ENCODE measurements around the gene PTPRB.

The PTPRB gene

GRCh38 chr12:70645494-70646317, 8.5 kb upstream of the PTPRB start:
- Histone ChIP-seq H3F3A (ENCODE audit: insufficient read depth) (no peaks in the 10 kb centered on the region), H3K9me2 (replicated peaks; ENCODE audit: insufficient read depth, low read length) (no peaks in the 10 kb centered on the region), H3K4me2 (ENCODE audit: low read depth, low read length, poor library complexity, severe bottlenecking) (no peak overlapping the region), H3K27ac (ENCODE audit: low read depth, low read length) (no peak overlapping the region), H2AFZ (ENCODE audit: low read depth, low read length, severe bottlenecking) (no peak overlapping the region), H3K9me3 (ENCODE audit: insufficient read depth, low read length) (no peaks in the 10 kb centered on the region), H3K36me3 (ENCODE audit: low read length) (no peaks in the 10 kb centered on the region), H4K20me1 (ENCODE audit: low read depth, low read length) (no peaks in the 10 kb centered on the region), H3K79me2 (ENCODE audit: insufficient read depth, low read length) (no peaks in the 10 kb centered on the region), H3K27me3 (ENCODE audit: low read length) (no peaks in the 10 kb centered on the region), H3K4me3 (ENCODE audit: insufficient read depth, low read length, poor library complexity, severe bottlenecking) (no peak overlapping the region), H3K9ac (ENCODE audit: low read length) (no peak overlapping the region)
- no peak for TF ChIP-seq CTCF (IDR thresholded peaks at IDR 0.05; ENCODE audit: insufficient read depth, low read length, poor library complexity, severe bottlenecking)
- no peak for TF ChIP-seq EZH2phosphoT487 (conservative IDR thresholded peaks at IDR 0.05; ENCODE audit: low read length)

- H3K27ac ChIP-seq (ENCODE audit: low read depth, low read length), result no peak overlapping the region
Observed at GRCh38 chr12:70644861-70645260, 7.6 kb upstream of the PTPRB start.

GRCh38 chr12:70643939-70644338, 6.7 kb upstream of the PTPRB start:
- Histone ChIP-seq H3K9me3 (ENCODE audit: insufficient read depth, low read length) (no peaks in the 10 kb centered on the region), H3F3A (ENCODE audit: insufficient read depth) (no peaks in the 10 kb centered on the region), H3K9me2 (replicated peaks; ENCODE audit: insufficient read depth, low read length) (no peaks in the 10 kb centered on the region), H3K36me3 (ENCODE audit: low read length) (no peaks in the 10 kb centered on the region), H4K20me1 (ENCODE audit: low read depth, low read length) (no peaks in the 10 kb centered on the region), H3K4me2 (ENCODE audit: low read depth, low read length, poor library complexity, severe bottlenecking) (no peak overlapping the region), H3K79me2 (ENCODE audit: insufficient read depth, low read length) (no peaks in the 10 kb centered on the region), H2AFZ (ENCODE audit: low read depth, low read length, severe bottlenecking) (no peak overlapping the region), H3K4me3 (ENCODE audit: insufficient read depth, low read length, poor library complexity, severe bottlenecking) (no peak overlapping the region), H3K27me3 (ENCODE audit: low read length) (no peaks in the 10 kb centered on the region), H3K27ac (ENCODE audit: low read depth, low read length) (no peak overlapping the region), H3K9ac (ENCODE audit: low read length) (no peak overlapping the region)
- no peak for TF ChIP-seq CTCF (IDR thresholded peaks at IDR 0.05; ENCODE audit: insufficient read depth, low read length, poor library complexity, severe bottlenecking)
- no peak for TF ChIP-seq EZH2phosphoT487 (conservative IDR thresholded peaks at IDR 0.05; ENCODE audit: low read length)

More at GRCh38 chr12:70644861-70645260, 7.6 kb upstream of the PTPRB start:
- Histone ChIP-seq H2AFZ (ENCODE audit: low read depth, low read length, severe bottlenecking) (no peak overlapping the region), H3K27me3 (ENCODE audit: low read length) (no peaks in the 10 kb centered on the region), H3K9me2 (replicated peaks; ENCODE audit: insufficient read depth, low read length) (no peaks in the 10 kb centered on the region), H3K4me2 (ENCODE audit: low read depth, low read length, poor library complexity, severe bottlenecking) (no peak overlapping the region), H3K9me3 (ENCODE audit: insufficient read depth, low read length) (no peaks in the 10 kb centered on the region), H3K79me2 (ENCODE audit: insufficient read depth, low read length) (no peaks in the 10 kb centered on the region), H3K9ac (ENCODE audit: low read length) (no peak overlapping the region), H3F3A (ENCODE audit: insufficient read depth) (no peaks in the 10 kb centered on the region), H4K20me1 (ENCODE audit: low read depth, low read length) (no peaks in the 10 kb centered on the region), H3K36me3 (ENCODE audit: low read length) (no peaks in the 10 kb centered on the region), H3K4me3 (ENCODE audit: insufficient read depth, low read length, poor library complexity, severe bottlenecking) (no peak overlapping the region)
- no peak for TF ChIP-seq CTCF (IDR thresholded peaks at IDR 0.05; ENCODE audit: insufficient read depth, low read length, poor library complexity, severe bottlenecking)
- no peak for TF ChIP-seq EZH2phosphoT487 (conservative IDR thresholded peaks at IDR 0.05; ENCODE audit: low read length)
